ENCODE results near the gene B4GALT6. TPM values are rescaled to one million over a fixed set of nuclear protein-coding genes. Genes with fewer than 3 reads are reported as not detected.

The B4GALT6 gene
- total and polyA plus RNA-seq, 9 of the 15 experiments (the other 6 are each of a cell fraction or from before 2014, with no cell fraction given) = 0.03 to 0.27 (median 0.08) TPM

GRCh38 chr18:31669541-31669940, 14.8 kb downstream of the B4GALT6 start:
- Histone ChIP-seq H3K27me3 (ENCODE audit: control insufficient read depth in 2 of 2, insufficient read depth in 2 of 2, low read length in 2 of 2) (no peaks in the 10 kb centered on the region), H3K36me3 (ENCODE audit: control insufficient read depth, insufficient read depth, low read length) (no peaks in the 10 kb centered on the region), H3K79me2 (ENCODE audit: control insufficient read depth, insufficient read depth, low read length) (no peaks in the 10 kb centered on the region), H3K9me3 (replicated peaks; ENCODE audit: control insufficient read depth, insufficient read depth, low read depth, low read length) (no peaks in the 10 kb centered on the region), H4K20me1 (replicated peaks; ENCODE audit: control insufficient read depth, insufficient read depth, low read length) (no peaks in the 10 kb centered on the region), H3K27ac (ENCODE audit: extremely low read depth, low read depth, low read length) (no peak overlapping the region), H3K4me2 (ENCODE audit: insufficient read depth, low read length) (no peak overlapping the region), H2AFZ (ENCODE audit: low read depth, low read length) (no peak overlapping the region), H3K9ac (ENCODE audit: insufficient read depth in 1 of 2, low read depth in 2 of 2, low read length in 2 of 2) (no peak overlapping the region), H3K9me1 (ENCODE audit: control insufficient read depth, insufficient read depth, low read length) (no peaks in the 10 kb centered on the region), H3K4me3 (no peak overlapping the region), H3K4me1 (replicated peaks in 1 of 2; ENCODE audit: control insufficient read depth in 2 of 2, insufficient read depth in 2 of 2, low read length in 2 of 2) (no peaks in the 10 kb centered on the region)
- ATAC-seq (no peak), FAIRE-seq (no peak), DNase-seq (ENCODE audit: extremely low read depth in 1 of 4, low spot score in 3 of 4) (no peak)
- intact Hi-C loops (cut with micrococcal nuclease) = no loop called here
- WGBS (ENCODE audit: insufficient coverage, low coverage, missing lambda C conversion rate) = 0% methylated on average over 2 of the region's 2 CpGs
- no TSS peak for BruUV-seq (replicated peaks)
- in situ Hi-C loops (cut with MboI) = no loop called here
- ChIA-PET CTCF (ENCODE audit: low intra/inter-chr PET ratio) (no interaction called here), POLR2A (interaction anchor here (0.6 kb wide), 1 partner anchor 177 kb away, joined by 4 read pairs; no protein-coding TSS in a partner anchor)
- TF ChIP-seq HMGN3 (IDR thresholded peaks at IDR 0.05; ENCODE audit: borderline replicate concordance, extremely low read depth, insufficient read length, low read depth, low read length) (no peak), ZNF589 (CRISPR knock-in tag; IDR thresholded peaks at IDR 0.05; ENCODE audit: low read depth) (no peak), HNRNPLL (IDR thresholded peaks at IDR 0.05; ENCODE audit: low read depth, low read length, poor library complexity, severe bottlenecking) (no peak), ZNF347 (CRISPR knock-in tag; IDR thresholded peaks at IDR 0.05; ENCODE audit: low read depth) (no peak), ZBED1 (IDR thresholded peaks at IDR 0.05) (no peak), ZNF239 (CRISPR knock-in tag; IDR thresholded peaks at IDR 0.05) (no peak), SOX6 (IDR thresholded peaks at IDR 0.05) (no peak), SP2 (IDR thresholded peaks at IDR 0.05; ENCODE audit: extremely low read depth, low read depth, low read length, poor library complexity, severe bottlenecking) (no peak), ATF6 (CRISPR knock-in tag; IDR thresholded peaks at IDR 0.05) (no peak), HINFP (tag; conservative IDR thresholded peaks at IDR 0.05; ENCODE audit: low read depth) (no peak), MCM5 (IDR thresholded peaks at IDR 0.05; ENCODE audit: low read depth) (no peak), ERF (CRISPR knock-in tag; IDR thresholded peaks at IDR 0.05) (no peak), RAD51 (IDR thresholded peaks at IDR 0.05; ENCODE audit: borderline replicate concordance, low read depth) (no peak), ESRRA (IDR thresholded peaks at IDR 0.05; ENCODE audit: borderline replicate concordance, low read depth) (no peak), ATF4 (CRISPR knock-in tag; IDR thresholded peaks at IDR 0.05) (no peak), PPARD (CRISPR knock-in tag; IDR thresholded peaks at IDR 0.05) (no peak), PHF21A (IDR thresholded peaks at IDR 0.05; ENCODE audit: borderline replicate concordance, low read depth) (no peak)
